ENCODE measurements around the gene HSPA5.
"Not testable (repeated sequence)": the region's sequence is repeated elsewhere in the genome, so short reads cannot be mapped to it uniquely, and the experiment has no call there.

HSPA5 gene

GRCh38 chr9:125202846-125203618, 38.1 kb downstream of the HSPA5 start:
- no peaks in the 10 kb centered on the region for H3K27me3 ChIP-seq (ENCODE audit: control insufficient read depth, insufficient read depth, low read length)
- H3K4me3 ChIP-seq (ENCODE audit: low read depth, low read length) = no peak overlapping the region

DNA sequence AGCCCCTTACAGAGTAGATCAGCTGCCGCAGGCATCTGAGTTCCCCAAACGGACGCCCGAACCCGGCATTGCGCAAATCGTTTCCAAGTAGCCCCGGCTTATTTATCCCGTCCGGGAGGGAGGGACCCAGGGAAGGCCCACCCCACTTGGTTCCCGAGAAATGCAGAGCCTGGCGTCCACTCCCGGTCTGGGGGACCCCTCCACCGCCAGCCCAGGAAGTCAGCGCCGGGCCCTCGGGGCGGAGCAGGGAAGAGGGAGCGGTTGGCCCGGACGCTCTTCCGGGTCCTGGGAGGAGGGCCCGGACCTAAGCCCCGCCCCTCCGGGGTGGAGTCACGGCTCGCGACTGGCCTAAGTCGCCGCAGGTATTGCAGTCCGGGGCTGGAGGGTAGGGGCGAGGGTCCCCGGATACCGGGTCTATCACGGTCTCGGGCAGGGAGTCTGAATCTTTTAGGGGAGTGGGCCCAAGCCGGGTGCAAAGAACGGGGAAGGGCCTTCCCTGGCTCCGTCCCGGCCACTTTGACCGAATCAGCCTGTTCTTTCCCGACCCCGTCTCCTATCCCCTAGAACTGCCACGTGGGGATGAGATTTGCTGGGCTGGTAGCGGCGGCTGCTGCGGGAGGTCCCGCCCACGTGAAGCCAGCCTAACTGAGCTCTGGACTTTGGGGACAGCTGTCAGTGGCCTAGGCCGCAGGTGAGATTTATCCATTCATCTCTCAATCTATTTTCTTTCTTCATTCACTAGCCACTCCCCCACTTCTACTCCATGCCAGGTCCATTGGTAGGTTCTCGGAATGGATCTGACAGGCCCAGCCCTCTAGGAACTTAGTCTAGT, 40.7 kb downstream of the HSPA5 start, which contains the start of gene RABEPK:
Gene RABEPK (plus strand): TSS at position 327 of the 832 bp plus-strand sequence. CDS start 2,472 bp downstream, outside the sequence.
- TF ChIP-seq, protein P1, sequence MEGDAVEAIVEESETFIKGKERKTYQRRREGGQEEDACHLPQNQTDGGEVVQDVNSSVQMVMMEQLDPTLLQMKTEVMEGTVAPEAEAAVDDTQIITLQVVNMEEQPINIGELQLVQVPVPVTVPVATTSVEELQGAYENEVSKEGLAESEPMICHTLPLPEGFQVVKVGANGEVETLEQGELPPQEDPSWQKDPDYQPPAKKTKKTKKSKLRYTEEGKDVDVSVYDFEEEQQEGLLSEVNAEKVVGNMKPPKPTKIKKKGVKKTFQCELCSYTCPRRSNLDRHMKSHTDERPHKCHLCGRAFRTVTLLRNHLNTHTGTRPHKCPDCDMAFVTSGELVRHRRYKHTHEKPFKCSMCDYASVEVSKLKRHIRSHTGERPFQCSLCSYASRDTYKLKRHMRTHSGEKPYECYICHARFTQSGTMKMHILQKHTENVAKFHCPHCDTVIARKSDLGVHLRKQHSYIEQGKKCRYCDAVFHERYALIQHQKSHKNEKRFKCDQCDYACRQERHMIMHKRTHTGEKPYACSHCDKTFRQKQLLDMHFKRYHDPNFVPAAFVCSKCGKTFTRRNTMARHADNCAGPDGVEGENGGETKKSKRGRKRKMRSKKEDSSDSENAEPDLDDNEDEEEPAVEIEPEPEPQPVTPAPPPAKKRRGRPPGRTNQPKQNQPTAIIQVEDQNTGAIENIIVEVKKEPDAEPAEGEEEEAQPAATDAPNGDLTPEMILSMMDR (IDR thresholded peaks at IDR 0.05) = no peak
- H3K9ac ChIP-seq = no peak within 1 kb of the TSS
- H3K9me3 ChIP-seq (ENCODE audit: control insufficient read depth, low read length) = no peaks in the 10 kb centered on the region

More at GRCh38 chr9:125202846-125203618, 38.1 kb downstream of the HSPA5 start:
- no peaks in the 10 kb centered on the region for H3K9me3 ChIP-seq (ENCODE audit: control insufficient read depth, low read length)
- no peak overlapping the region for H3K9ac ChIP-seq
- no peak overlapping the region for H2AFZ ChIP-seq
- no peaks in the 10 kb centered on the region for H3K79me2 ChIP-seq
- H3K4me2 ChIP-seq (ENCODE audit: low read length) = no peak overlapping the region
- no peaks in the 10 kb centered on the region for H3K4me1 ChIP-seq
- no peak overlapping the region for H3K27ac ChIP-seq
- H3K36me3 ChIP-seq (ENCODE audit: control insufficient read depth, insufficient read depth, low read length) = no peaks in the 10 kb centered on the region
- TF ChIP-seq, protein P1 (IDR thresholded peaks at IDR 0.05) = no peak

GRCh38 chr9:125195591-125195990, 45.6 kb downstream of the HSPA5 start:
- not testable (repeated sequence) for H3K9me3 ChIP-seq (ENCODE audit: control insufficient read depth, low read length); H3K36me3 ChIP-seq (ENCODE audit: control insufficient read depth, insufficient read depth, low read length); H3K27ac ChIP-seq; H3K27me3 ChIP-seq (ENCODE audit: control insufficient read depth, insufficient read depth, low read length); H3K79me2 ChIP-seq; H2AFZ ChIP-seq; H3K9ac ChIP-seq; H3K4me2 ChIP-seq (ENCODE audit: low read length); H3K4me1 ChIP-seq; H3K4me3 ChIP-seq (ENCODE audit: low read depth, low read length)

More for the DNA sequence above, 40.7 kb downstream of the HSPA5 start, which contains the start of gene RABEPK:
- Histone ChIP-seq H3K4me2 (ENCODE audit: low read length) (peak within 1 kb of the TSS; percentile 75), H3K27me3 (ENCODE audit: control insufficient read depth, insufficient read depth, low read length) (no peaks in the 10 kb centered on the region), H3K36me3 (ENCODE audit: control insufficient read depth, insufficient read depth, low read length) (no peaks in the 10 kb centered on the region), H3K4me3 (ENCODE audit: low read depth, low read length) (peak within 1 kb of the TSS; percentile 93), H3K79me2 (no peaks in the 10 kb centered on the region), H3K27ac (peak within 1 kb of the TSS; percentile 85), H2AFZ (peak within 1 kb of the TSS; percentile 85), H3K4me1 (no peaks in the 10 kb centered on the region)

DNA sequence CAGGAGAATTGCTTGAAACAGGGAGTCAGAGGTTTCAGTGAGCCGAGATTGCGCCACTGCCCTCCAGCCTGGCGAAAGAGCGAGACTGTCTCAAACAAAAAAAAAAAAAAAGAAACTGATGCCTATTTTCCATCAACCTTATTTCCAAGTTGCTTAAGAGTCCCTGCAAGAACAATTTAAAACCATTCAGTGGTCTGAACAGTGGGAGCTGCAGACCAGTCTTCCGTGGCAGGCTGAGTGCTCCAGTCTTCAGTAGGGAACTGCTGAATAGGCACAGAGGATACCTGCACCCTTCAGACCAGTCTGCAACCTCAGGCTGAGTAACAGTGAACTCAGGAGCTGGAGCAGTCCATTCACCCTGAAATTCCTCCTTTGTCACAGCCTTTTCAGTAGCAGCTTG, 46.7 kb downstream of the HSPA5 start:
- H3K9ac ChIP-seq; H3K27ac ChIP-seq; H2AFZ ChIP-seq; H3K4me3 ChIP-seq (ENCODE audit: low read depth, low read length); H3K4me2 ChIP-seq (ENCODE audit: low read length); H3K4me1 ChIP-seq; H3K36me3 ChIP-seq (ENCODE audit: control insufficient read depth, insufficient read depth, low read length); H3K27me3 ChIP-seq (ENCODE audit: control insufficient read depth, insufficient read depth, low read length); H3K9me3 ChIP-seq (ENCODE audit: control insufficient read depth, low read length): not testable (repeated sequence)
- H3K79me2 ChIP-seq = peaks cover 13% of the 10 kb centered on the region

DNA sequence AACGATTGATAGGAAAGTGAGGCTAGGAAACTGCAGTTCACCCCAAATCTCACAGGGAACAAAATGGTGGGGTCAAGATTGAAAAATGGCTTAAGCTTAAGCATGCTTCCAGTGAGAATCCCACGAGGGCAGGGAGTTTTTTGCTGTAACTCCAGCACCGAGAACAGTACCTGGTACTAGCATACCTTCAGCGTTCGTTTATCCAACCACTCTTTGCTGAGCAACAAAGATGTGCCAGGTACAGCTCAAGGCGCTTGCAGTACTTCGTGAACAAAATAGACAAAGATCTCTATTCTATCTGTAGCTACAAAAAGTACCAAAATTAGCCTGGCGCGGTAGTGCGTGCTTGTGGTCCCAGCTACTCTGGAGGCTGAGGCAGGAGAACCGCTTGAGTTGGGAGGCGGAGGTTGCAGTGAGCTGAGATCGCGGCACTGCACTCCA, 50.8 kb downstream of the HSPA5 start:
- no peak overlapping the region for H3K9ac ChIP-seq
- peak overlapping the region; percentile 79 for H3K27ac ChIP-seq
- H3K27me3 ChIP-seq (ENCODE audit: control insufficient read depth, insufficient read depth, low read length) = no peaks in the 10 kb centered on the region
- no peaks in the 10 kb centered on the region for H3K36me3 ChIP-seq (ENCODE audit: control insufficient read depth, insufficient read depth, low read length)
- TF ChIP-seq, protein P1 (IDR thresholded peaks at IDR 0.05) = no peak
- no peaks in the 10 kb centered on the region for H3K9me3 ChIP-seq (ENCODE audit: control insufficient read depth, low read length)
- H3K4me3 ChIP-seq (ENCODE audit: low read depth, low read length) = peak overlapping the region; percentile 95
- peak overlapping the region; percentile 73 for H3K4me2 ChIP-seq (ENCODE audit: low read length)
- H3K4me1 ChIP-seq = no peaks in the 10 kb centered on the region
- peaks cover 22% of the 10 kb centered on the region for H3K79me2 ChIP-seq
- H2AFZ ChIP-seq = peak overlapping the region; percentile 84

Data from parathyroid adenoma (tissue), 2 donors.